ENCODE results near the gene SCUBE3.

SCUBE3 gene

DNA sequence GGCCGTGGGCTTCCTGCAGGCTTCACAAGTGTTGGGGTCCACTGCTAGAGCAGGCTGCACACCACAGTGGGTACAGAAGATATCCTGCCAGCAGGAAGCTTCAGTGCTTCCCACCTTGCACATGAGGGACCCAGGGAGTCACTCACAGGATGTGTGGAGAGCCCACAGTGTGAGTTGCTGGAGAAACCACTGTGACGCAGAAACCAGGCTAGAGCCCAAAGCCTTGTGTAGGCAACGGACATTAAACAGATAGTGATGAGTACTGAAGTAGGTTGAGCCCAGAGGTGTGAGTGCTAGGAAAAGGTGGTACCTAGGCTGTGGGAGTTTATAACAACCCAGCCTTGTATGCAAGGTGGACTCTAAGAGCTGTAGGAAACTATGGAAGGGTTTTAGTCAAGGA lies 65.0 kb downstream of the SCUBE3 start:
- no peak for DNase-seq

DNA sequence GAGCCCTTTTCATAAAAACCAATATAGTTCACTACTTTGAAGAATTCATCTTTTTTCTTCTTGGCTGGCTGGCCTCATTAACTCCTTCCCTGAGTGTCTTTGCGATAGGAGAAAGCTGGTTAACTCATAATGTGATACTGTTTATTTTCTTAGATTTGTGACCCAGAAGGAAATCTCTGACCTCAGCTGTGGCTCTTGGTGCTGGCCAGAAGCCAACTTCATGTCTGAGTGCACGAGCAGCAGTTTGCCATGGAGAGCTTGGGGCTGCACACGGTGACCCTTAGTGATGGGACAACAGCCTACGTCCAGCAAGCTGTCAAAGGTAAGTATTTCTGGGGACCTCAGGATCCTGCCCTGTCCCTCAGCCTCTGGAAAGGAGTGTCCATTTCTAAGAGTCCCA lies 67.1 kb downstream of the SCUBE3 start:
- DNase-seq: no peak

DNA sequence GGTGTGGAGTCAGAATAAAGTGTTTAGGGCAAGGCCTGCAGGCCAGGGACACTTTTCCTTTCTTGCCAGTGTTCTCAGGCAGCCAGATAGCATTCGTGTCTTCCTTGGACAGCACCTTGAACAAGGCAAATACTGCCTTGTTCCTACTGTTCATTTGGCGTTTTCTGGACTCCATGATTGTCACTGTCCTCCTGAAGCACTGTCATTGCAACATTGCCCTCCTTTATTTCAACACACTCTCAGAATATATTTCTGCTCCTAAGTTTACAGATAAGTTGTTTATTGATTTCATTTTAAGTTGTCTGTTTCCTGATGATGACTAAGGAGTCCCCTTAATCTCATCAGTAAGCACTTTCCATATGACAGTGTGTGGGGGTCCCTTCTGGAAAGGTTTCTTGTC lies 68.7 kb downstream of the SCUBE3 start:
- no peak for DNase-seq

DNA sequence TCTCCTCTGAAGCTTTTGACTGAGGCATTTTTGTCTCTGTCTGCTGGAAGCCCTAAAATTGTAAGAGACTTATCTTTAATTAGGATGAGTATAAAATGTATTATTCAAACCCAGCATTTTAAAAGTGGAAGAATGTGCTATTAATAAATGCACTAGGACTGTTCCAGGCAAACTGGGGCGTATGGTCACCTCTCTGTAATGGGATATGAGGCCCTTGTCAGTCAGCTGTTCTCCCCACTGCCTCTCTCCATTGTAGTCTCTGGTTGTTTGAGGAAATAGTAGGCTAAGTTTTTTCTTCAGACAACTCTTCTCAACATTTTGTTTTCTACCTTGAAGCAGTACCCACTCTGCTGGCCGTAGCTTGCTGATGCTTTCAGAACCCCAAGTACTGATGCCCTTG lies 69.6 kb downstream of the SCUBE3 start:
- DNase-seq: no peak

DNA sequence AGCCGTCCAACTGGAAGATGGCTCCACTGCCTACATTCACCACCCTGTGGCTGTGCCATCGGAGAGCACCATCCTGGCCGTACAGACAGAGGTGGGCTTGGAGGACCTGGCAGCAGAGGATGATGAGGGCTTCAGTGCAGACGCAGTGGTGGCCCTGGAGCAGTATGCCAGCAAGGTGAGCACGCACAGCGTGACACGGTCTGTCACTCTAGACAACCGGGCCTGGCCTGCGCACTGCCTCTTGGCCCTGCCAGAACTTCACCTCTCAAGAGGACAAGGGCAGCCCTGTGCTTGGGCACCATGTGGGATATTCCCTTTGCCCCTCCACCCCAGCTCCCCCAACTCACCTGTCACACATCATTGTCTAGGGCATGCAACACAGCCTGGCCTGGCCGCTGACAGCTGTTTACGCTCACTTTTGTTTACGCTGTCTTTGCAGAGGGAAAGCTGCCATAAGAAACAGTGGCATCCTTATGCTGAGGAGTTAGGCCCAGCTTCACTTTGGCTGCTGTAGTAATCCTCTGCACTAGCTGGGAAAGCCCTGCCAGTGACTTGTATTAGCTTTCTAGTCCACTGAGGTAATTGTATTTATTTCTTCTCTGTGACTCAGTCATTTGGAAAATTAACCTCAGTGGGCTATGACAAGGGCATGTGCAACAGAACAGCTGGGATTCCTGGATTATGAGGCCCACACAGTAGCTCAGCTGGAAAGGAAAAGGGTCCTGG lies 74.1 kb downstream of the SCUBE3 start:
- no peak for DNase-seq

DNA sequence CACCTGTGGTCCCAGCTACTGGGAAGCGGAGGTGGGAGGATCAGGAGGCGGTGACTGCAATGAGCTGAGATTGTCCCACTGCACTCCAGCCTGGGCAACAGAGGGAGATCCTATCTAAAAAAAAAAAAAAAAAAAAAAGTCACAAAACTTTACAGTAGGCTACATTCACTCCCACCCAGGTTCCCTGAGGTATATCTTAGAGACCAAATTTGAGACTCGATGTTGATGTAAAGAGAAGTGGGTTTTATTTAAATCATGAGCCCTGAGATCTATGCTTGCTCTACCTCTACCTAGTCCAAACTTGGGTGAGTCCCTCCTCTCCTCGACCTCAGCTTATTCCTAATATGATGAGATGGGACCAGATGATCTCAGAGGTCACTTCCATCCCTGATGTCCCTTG lies 75.1 kb downstream of the SCUBE3 start:
- DNase-seq: no peak

DNA sequence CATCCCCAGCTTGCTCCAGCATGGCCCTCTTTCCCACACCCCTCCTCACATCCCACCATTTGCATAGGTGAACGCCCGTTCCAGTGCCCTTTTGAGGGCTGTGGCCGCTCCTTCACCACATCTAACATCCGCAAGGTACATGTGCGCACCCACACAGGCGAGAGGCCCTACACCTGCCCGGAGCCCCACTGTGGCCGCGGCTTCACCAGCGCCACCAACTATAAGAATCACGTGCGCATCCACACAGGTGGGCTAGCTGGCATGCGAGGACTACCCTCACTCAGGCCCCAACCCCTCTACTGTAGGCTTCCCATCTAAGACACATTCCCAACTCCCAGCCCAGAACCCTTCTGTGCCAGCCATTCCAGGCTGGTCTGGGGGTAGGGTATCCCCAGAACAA lies 77.7 kb downstream of the SCUBE3 start:
- no peak for DNase-seq

DNA sequence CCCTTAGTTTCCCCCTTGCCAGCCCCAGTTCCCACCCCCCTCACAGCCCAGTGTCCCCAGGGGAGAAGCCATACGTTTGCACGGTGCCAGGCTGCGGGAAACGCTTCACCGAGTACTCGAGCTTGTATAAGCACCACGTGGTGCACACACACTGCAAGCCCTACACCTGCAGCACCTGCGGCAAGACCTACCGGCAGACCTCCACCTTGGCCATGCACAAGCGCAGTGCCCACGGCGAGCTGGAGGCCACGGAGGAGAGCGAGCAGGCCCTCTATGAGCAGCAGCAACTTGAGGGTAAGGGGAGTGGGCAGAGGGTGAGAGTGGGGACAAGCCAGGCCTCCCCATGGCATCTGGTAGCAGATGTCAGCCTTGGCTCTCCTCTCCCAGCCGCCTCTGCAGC lies 78.7 kb downstream of the SCUBE3 start:
- DNase-seq: no peak

DNA sequence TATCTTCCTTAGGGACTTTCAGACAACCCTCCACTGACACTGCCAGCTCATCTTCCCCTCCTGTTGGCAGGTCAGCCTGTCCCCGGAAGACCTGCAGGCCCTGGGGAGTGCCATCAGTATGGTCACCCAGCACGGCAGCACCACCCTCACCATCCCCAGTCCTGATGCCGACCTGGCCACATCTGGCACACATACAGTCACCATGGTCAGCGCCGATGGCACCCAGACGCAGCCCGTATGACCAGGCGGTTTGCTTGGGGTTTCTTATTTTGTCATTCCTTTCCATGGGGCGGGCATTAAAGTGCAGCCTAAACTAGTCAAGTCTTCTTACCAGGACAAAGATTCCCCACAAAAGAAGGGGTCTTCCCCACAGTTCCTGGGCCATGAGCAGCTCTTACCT lies 79.9 kb downstream of the SCUBE3 start:
- DNase-seq: no peak

DNA sequence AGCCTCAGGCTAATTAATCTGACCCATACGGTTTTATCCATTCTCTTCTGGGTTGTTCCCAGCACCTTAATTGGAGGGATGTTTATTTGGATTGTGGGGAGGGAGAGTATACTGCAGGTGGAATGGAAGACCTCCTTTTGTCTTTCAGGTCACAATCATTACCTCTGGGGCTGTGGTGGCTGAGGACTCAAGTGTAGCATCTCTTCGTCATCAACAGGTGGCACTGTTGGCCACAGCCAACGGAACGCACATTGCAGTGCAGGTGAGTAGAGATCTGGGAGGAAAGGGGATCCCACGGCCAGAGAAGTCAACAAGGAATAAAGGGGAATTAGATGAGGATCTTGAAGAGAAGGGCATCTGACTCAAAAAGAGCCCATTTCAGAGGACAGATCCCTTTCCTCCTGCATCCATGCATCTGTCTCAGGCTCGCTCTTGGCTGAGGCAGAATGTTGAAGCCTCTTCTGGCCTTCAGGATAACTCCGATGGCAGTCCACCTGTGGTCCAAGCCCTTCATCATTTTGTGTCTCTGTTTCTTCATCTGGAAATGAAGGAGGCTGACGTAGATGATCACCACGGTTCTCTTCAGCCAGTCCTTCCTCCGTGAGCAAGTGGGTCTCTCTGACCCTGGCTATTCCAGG lies 80.7 kb downstream of the SCUBE3 start:
- peak; percentile 26 for DNase-seq

DNA sequence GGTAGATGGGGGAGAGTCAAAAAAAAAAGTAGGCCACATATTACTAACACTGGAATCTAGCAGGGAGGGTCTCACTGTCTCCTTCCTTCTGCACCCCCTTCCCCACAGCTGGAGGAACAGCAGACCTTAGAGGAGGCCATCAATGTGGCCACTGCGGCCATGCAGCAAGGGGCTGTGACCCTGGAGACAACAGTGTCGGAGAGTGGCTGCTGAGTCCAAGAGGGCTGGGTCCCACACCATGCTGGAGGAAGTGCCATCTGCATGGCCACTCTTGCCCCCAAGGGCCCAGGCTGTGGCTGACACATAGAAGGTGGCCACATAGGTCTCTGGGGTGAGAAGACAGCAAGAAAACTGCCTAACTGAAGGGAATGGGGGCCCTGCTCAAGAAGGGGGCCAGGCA lies 81.3 kb downstream of the SCUBE3 start:
- no peak for DNase-seq

DNA sequence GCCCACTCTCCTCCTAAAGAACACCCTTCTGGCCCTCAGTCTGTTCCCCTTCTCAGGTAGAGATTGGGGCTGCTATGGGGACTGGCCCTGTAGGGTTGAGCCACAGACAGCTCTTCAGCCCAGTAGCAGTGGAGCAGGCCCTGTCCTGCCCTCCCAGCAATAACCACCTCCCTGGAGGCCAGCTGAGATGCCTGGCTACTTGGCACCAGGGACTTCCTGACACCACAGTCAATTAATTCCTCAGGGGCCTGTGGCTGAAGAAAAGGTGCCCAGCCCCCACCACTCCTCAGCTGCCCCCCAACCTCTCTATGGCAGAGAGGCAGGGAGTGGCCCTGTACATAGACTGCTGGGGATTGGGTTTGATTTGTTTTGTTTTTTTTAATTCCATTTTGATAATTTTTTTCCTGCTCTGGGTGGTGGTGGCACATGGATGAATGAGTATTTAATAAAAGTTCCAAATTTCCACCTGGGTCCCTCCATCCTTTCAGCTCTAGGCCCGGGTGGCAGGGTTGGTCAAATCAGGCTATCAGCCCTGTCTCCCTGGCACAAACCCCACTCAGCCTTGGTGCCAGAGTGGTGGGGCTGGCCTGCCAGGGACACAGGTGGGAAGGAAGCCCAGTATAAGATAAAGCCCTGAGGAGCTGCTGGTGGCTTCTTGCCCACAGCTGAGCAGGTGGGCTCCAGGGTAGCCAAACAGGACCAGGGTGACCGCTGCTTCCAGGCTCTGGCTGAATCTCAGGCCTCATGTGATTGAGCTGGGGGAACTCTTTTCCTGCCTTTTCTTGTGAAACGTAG lies 82.0 kb downstream of the SCUBE3 start:
- DNase-seq: no peak

DNA sequence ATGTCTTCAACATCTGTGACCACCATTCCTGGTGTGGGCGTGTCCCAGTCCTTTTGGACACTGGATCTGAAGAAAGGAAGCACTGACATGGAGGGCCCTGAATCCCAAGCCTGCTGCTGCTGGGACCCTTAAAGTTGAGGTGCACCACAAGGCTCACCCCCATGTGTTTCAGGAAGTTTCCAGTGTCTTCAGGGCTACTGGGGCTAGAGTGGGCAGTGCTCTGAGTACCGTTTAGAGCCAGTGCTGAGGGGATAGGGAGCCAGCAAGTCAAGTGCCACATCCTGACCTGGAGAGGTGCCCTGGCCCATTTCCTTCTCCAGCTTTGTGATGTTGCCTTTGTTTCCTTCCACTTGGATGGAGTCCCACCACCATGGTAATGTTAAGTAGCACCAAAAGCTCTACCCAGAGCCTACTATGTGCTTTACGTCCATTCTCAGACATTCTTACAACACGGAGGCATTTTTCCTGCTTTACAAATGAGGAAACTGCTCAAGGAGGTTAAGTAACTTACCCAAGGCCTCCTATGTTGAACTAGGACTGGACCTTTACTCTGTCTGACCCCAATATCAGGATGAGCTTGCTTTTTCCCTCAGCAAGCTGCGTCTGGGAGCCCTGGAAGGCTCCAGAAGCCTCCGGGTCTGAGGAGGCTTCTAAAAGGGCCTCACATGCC lies 83.3 kb downstream of the SCUBE3 start:
- no peak for DNase-seq

DNA sequence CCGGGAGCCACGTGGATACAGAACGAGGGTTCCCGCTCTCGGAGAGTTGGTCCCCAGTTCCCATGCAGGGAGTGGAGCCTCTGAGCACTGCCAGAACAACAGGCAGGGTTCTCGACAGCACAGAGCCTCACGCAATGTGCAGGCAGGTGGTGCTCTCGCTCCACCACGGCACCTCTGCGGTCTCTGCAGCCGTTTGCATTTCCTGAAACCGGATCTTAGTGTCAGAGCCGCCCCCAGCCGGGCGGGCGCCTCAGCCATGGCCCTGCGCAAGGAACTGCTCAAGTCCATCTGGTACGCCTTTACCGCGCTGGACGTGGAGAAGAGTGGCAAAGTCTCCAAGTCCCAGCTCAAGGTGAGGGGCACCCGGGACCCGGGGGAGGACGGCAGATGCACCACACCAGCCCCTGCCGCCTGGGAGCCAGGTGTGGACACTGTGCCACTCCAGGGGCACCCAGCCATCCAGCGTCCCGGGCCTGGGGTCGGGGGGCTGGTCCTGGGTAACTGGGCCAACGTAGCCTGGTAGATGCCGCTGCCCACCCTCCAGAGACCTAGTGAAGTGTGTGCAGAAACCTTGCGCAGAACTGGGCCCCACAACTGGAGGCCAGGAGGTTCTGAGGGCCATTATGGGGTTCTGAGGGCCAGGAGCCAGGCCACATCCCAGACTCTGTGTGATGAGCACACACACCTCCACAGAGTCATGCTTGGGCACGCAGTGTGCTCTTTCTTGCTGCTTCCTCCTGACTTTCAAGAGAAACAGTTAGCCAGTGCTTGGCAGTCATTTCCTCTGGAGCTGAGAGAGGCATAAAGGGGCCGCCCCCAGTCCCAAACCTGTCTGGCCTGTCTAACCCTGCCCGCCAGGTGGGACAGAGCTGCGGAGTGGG lies 84.1 kb downstream of the SCUBE3 start, which contains the start of gene DEF6:
DEF6 (plus strand) TSS at position 218 of the 881 bp plus-strand sequence; CDS start at position 257, 39 bp downstream.
- peak; percentile 39 for DNase-seq

DNA sequence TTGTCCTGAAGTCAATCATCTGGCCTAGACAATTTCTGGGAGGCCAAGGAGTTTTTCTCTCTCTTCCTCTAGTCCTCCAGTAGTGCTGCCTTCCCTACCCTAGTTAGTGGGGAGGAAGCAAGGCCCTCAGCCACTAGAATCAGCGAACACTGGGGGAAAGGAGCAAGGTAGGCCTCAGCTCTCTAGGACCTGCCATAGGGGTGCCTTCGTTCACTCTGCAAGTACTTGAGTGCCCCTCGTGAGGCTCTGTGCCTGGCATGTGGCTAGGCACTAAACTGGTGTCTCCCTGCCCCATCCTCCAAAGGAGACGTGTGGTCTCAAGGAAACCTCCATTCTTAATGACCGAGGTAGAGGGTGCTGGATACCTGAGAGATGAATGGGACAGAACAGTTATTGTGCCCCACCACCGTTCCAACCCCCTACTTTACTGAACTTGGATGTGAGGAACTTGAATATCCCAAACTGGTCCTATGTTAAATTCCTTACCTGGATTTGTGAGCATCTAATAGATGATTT lies 84.9 kb downstream of the SCUBE3 start:
- DNase-seq: no peak

DNA sequence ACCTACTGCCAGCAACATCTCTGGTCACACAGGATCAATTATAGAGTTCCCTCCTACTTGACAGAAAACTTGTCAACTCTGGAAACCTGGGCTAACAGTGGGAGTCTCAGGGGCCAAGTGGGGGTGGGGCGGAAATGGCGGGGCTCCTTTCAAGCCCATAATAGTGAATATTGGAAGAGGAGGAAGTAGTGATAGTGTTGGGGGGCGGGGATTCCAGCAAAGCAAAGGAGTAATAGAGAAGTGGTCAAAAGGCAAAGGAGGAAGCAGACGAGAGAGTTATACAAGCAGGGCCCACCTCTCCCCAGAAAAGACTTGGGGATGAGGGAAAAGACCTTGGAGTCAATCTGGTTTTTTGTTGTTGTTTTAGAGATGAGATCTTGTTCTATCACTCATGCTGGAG lies 85.9 kb downstream of the SCUBE3 start:
- DNase-seq: peak; percentile 29

DNA sequence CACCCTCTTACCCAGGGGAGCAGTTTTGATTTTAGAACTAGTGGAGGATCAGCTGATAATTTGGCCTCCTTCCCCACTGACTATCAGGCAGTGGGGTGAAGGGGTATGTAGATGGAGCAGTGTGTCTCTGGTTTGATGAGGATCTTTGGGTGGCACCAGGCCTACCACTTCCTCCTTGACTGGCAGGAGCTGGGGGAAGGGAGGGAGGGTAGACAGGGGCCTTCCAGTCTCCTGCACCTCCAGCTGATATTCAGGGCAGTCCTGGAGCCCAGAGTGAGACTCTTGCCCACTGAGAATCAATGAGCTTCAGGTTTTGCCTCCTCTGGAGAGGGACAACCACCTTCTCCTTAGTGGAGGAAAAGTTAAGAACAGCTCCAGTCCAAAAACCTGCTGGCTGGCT lies 87.1 kb downstream of the SCUBE3 start:
- DNase-seq: no peak
